Endothelial cell of umbilical vein (primary cell): ENCODE results near the gene P2RX3. TPM values are rescaled to one million over a fixed set of nuclear protein-coding genes. Genes with fewer than 3 reads are reported as not detected.

Source experiments
- BruUV-seq: library from RNA; stranded (reverse); fragments of 400-500 nt; replicated peaks from 2 replicates; lab custom pipeline; 2021; lab: Mats Ljungman, UMichigan
- CTCF ChIA-PET: fragments of 300-600, 350-600 bp; sonication (Branson Sonifier 250); formaldehyde crosslinking; loops from one replicate; lab custom pipeline; 2021; ENCODE audit warnings: antibody characterized with exemption, inconsistent platforms; lab: Charles Lee
- POLR2A ChIA-PET: fragments of 300-600, 350-600 bp; sonication (Branson Sonifier 250); formaldehyde crosslinking; loops from one replicate; lab custom pipeline; 2021; ENCODE audit warnings: antibody characterized with exemption, inconsistent platforms; lab: Charles Lee
- DNase-seq: peaks from one replicate; pipeline ENCODE4 v3.0.0-alpha.2; 2011; ENCODE audit warnings: low read depth, low spot score
- FAIRE-seq: peaks from 2 replicates; lab custom pipeline; 2011; peaks lifted over from hg19 to GRCh38; lab: Jason Lieb, UNC
- H2AFZ ChIP-seq: 2 replicates; pipeline ENCODE4 v1.6.0; 2012; ENCODE audit warnings: low read depth, low read length, control low read depth, inconsistent platforms
- H3K27ac ChIP-seq: 2 replicates; pipeline ENCODE4 v1.5.1; 2011; ENCODE audit warnings: low read depth, mild to moderate bottlenecking, control low read depth, low read length, moderate library complexity; ENCODE audit not compliant: insufficient read depth
- H3K27me3 ChIP-seq, 2 experiments: 2 replicates each; pipeline versions ENCODE4 v1.6.0 to v1.6.1; 2011; ENCODE audit warnings: low read length in 2 of 2, mixed read lengths in 1 of 2; ENCODE audit not compliant: control insufficient read depth in 2 of 2, insufficient read depth in 2 of 2
- H3K36me3 ChIP-seq, 2 experiments: 2 replicates in 1 of 2; 3 replicates in 1 of 2; pipeline ENCODE4 v1.5.1; 2011; ENCODE audit warnings: low read length in 2 of 2, mild to moderate bottlenecking in 1 of 2, moderate library complexity in 1 of 2; ENCODE audit not compliant: control insufficient read depth in 2 of 2, insufficient read depth in 2 of 2; ENCODE audit errors: extremely low read depth in 1 of 2
- H3K4me1 ChIP-seq: 3 replicates; pipeline ENCODE4 v1.5.1; 2011; ENCODE audit warnings: mild to moderate bottlenecking, low read length; ENCODE audit not compliant: control insufficient read depth, insufficient read depth; ENCODE audit errors: extremely low read depth
- H3K4me2 ChIP-seq: 2 replicates; pipeline ENCODE4 v1.6.1; 2011; ENCODE audit warnings: low read length, control low read depth, mixed read lengths; ENCODE audit not compliant: insufficient read depth
- H3K4me3 ChIP-seq, 3 experiments: fragments of 200-600 bp in 1 of 3; sonication (generic), shearing (Covaris generic) in 1 of 3; replicated peaks in 1 of 3; 2 replicates each; pipeline ENCODE4 v1.5.1; 2011 to 2016; ENCODE audit warnings: control low read depth in 3 of 3, low read length in 3 of 3, mild to moderate bottlenecking in 2 of 3, inconsistent platforms in 1 of 3, low read depth in 1 of 3, moderate library complexity in 1 of 3; ENCODE audit not compliant: insufficient read depth in 1 of 3
- H3K79me2 ChIP-seq: 2 replicates; pipeline ENCODE4 v1.6.0; 2012; ENCODE audit warnings: low read length, inconsistent platforms; ENCODE audit not compliant: control insufficient read depth, insufficient read depth
- H3K9ac ChIP-seq: replicated peaks from 2 replicates; pipeline ENCODE3; 2011; ENCODE audit warnings: low read length, control low read depth; ENCODE audit not compliant: insufficient read depth; ENCODE audit errors: extremely low read depth
- H3K9me1 ChIP-seq: replicated peaks from 3 replicates; pipeline ENCODE4 v1.6.0; 2011; ENCODE audit warnings: mild to moderate bottlenecking, low read length; ENCODE audit not compliant: control insufficient read depth, insufficient read depth; ENCODE audit errors: extremely low read depth
- H3K9me3 ChIP-seq: replicated peaks from 2 replicates; pipeline ENCODE4 v1.5.1; 2012; ENCODE audit warnings: low read length, inconsistent platforms; ENCODE audit not compliant: control insufficient read depth, insufficient read depth
- H4K20me1 ChIP-seq: replicated peaks from 2 replicates; pipeline ENCODE3; 2011; ENCODE audit warnings: mild to moderate bottlenecking, low read length; ENCODE audit not compliant: control insufficient read depth, insufficient read depth; ENCODE audit errors: extremely low read depth
- CTCF ChIP-seq, 2 donors: IDR thresholded peaks; 1 replicate in 1 of 2; 2 replicates in 1 of 2; pipeline ENCODE4 v1.5.1; 2011; ENCODE audit warnings: low read length in 2 of 2, mild to moderate bottlenecking in 2 of 2, moderate library complexity in 2 of 2, control low read depth in 1 of 2, inconsistent platforms in 1 of 2, low read depth in 1 of 2; ENCODE audit not compliant: insufficient read depth in 1 of 2; ENCODE audit errors: extremely low read depth in 1 of 2
- EZH2 ChIP-seq: IDR thresholded peaks from 2 replicates; pipeline ENCODE4 v1.6.1; 2012; ENCODE audit warnings: borderline replicate concordance, low read depth, mild to moderate bottlenecking, moderate library complexity, low read length, inconsistent platforms; ENCODE audit not compliant: severe bottlenecking
- FOS ChIP-seq: IDR thresholded peaks from 2 replicates; pipeline ENCODE4 v1.6.1; 2011; ENCODE audit warnings: mild to moderate bottlenecking, low read length, moderate library complexity, borderline replicate concordance; ENCODE audit not compliant: insufficient read depth
- GATA2 ChIP-seq: IDR thresholded peaks from 2 replicates; pipeline ENCODE4 v1.7.0; 2011; ENCODE audit warnings: low read depth, mild to moderate bottlenecking, moderate library complexity, mixed read lengths, low read length; ENCODE audit not compliant: insufficient read length, insufficient read depth
- JUN ChIP-seq: IDR thresholded peaks from 2 replicates; pipeline ENCODE4 v1.6.1; 2011; ENCODE audit warnings: borderline replicate concordance, low read depth; ENCODE audit not compliant: insufficient read length, insufficient read depth
- MAX ChIP-seq: IDR thresholded peaks from 2 replicates; pipeline ENCODE4 v1.6.1; 2011; ENCODE audit not compliant: insufficient read depth, insufficient read length
- MYC ChIP-seq: IDR thresholded peaks from one replicate; pipeline ENCODE4 v1.6.1; 2011; ENCODE audit warnings: mild to moderate bottlenecking, low read depth, low read length
- POLR2A ChIP-seq: IDR thresholded peaks from 2 replicates; pipeline ENCODE4 v1.6.1; 2012; ENCODE audit warnings: low read depth, mild to moderate bottlenecking, control low read depth, low read length
- POLR2AphosphoS5 ChIP-seq: IDR thresholded peaks from 2 replicates; pipeline ENCODE4 v1.6.1; 2012; ENCODE audit warnings: low read depth, mild to moderate bottlenecking, control low read depth, low read length, moderate library complexity; ENCODE audit not compliant: insufficient read depth
- dilution Hi-C: fragments of 300-500 bp; cut with MboI; formaldehyde crosslinking; loops from one replicate; pipeline ENCODE4 v1.15.0; 2019; ENCODE audit warnings: low sequenced_read_pairs; ENCODE audit not compliant: extremely low pct_ligation_motif_present
- intact Hi-C: fragments of 100-400 bp; cut with micrococcal nuclease; formaldehyde crosslinking; loops from one replicate; pipeline ENCODE4 v1.10.0; 2022
- polyA plus RNA-seq, 4 experiments: library from polyadenylated mRNA; depleted of rRNA in 3 of 4; stranded (reverse) in 3 of 4; unstranded in 1 of 4; fragments of >200 nt; gene quantifications; 2 replicates each; pipeline versions ENCODE4 v1.2.1 to v1.2.3, GENCODE V29; 2011 to 2012; ENCODE audit warnings: missing spikeins in 1 of 4
- total RNA-seq: library from RNA; stranded (reverse); gene quantifications from 2 replicates; pipeline ENCODE4 v1.2.3, GENCODE V29; 2021

Gene P2RX3
- total and polyA plus RNA-seq, 2 donors (not counting 3 experiments of a cell fraction or from before 2014, with no cell fraction given), result not detected

GRCh38 chr11:57342702-57343101 lies 4.5 kb downstream of the P2RX3 start:
- dilution Hi-C loops, result no loop called here
- Histone ChIP-seq H3K4me3 (no peak overlapping the region), H3K27me3 (peaks cover 4 to 9% of the 10 kb centered on the region in 2 experiments), H3K36me3 (no peaks in the 10 kb centered on the region), H3K9me3 (no peaks in the 10 kb centered on the region), H3K79me2 (no peaks in the 10 kb centered on the region), H4K20me1 (no peaks in the 10 kb centered on the region), H2AFZ (no peak overlapping the region), H3K9ac (no peak overlapping the region), H3K9me1 (no peaks in the 10 kb centered on the region), H3K27ac (no peak overlapping the region), H3K4me2 (no peak overlapping the region), H3K4me1 (no peaks in the 10 kb centered on the region)
- BruUV-seq, result no TSS peak
- CTCF ChIA-PET, result interaction anchor here (1.1 kb wide), 1 partner anchor 116 kb away, joined by 3 read pairs; no protein-coding TSS in a partner anchor
- POLR2A ChIA-PET, result no interaction called here
- FAIRE-seq, result no peak
- intact Hi-C loops, result no loop called here
- no peak for DNase-seq
- TF ChIP-seq JUN, result no peak
- no peak for TF ChIP-seq POLR2AphosphoS5
- TF ChIP-seq EZH2, result no peak
- TF ChIP-seq CTCF (IDR thresholded peaks at IDR 0.05; ENCODE audit: extremely low read depth in 1 of 2, insufficient read depth in 1 of 2, low read depth in 1 of 2, low read length in 2 of 2), result no peak
- no peak for TF ChIP-seq GATA2

GRCh38 chr11:57343825-57344224 lies 5.7 kb downstream of the P2RX3 start:
- no peak overlapping the region for H3K9ac ChIP-seq
- POLR2A ChIA-PET, result no interaction called here
- intact Hi-C loops, result no loop called here

More at GRCh38 chr11:57343825-57344224, 5.7 kb downstream of the P2RX3 start:
- Histone ChIP-seq H3K27me3 (peaks cover 3 to 8% of the 10 kb centered on the region in 2 experiments), H3K4me2 (no peak overlapping the region), H3K4me3 (no peak overlapping the region), H3K9me3 (no peaks in the 10 kb centered on the region), H2AFZ (no peak overlapping the region), H3K4me1 (no peaks in the 10 kb centered on the region), H3K79me2 (no peaks in the 10 kb centered on the region), H3K9me1 (no peaks in the 10 kb centered on the region), H3K27ac (no peak overlapping the region), H3K36me3 (no peaks in the 10 kb centered on the region), H4K20me1 (no peaks in the 10 kb centered on the region)
- dilution Hi-C loops, result no loop called here
- DNase-seq (no peak), FAIRE-seq (no peak)
- CTCF ChIA-PET, result interaction anchor here (0.8 to 1.1 kb wide), 3 partner anchors 10 to 183 kb away, joined by 3 to 4 read pairs (median 3); no protein-coding TSS in a partner anchor
- TF ChIP-seq FOS (no peak), GATA2 (no peak), CTCF (IDR thresholded peaks at IDR 0.05; ENCODE audit: extremely low read depth in 1 of 2, insufficient read depth in 1 of 2, low read depth in 1 of 2, low read length in 2 of 2) (no peak), MAX (no peak), POLR2A (no peak), MYC (no peak), EZH2 (no peak), JUN (no peak), POLR2AphosphoS5 (no peak)
- BruUV-seq, result no TSS peak
